Vagina (tissue), 2 donors: ENCODE results near the gene STON2. TPM values are rescaled to one million over a fixed set of nuclear protein-coding genes. Genes with fewer than 3 reads are reported as not detected.

Source experiments
- DNase-seq, 2 donors: peaks; one replicate each; pipeline ENCODE4 v3.0.0-alpha.2; 2017; ENCODE audit errors: extremely low spot score in 2 of 2
- H3K27ac ChIP-seq: fragments of 200-600 bp; sonication (generic); one replicate; pipeline ENCODE4 v1.5.1; 2019
- H3K27me3 ChIP-seq: fragments of 200-600 bp; sonication (generic); one replicate; pipeline ENCODE4 v1.5.1; 2019
- H3K36me3 ChIP-seq, 2 donors: fragments of 200-600 bp; sonication (generic); one replicate each; pipeline ENCODE4 v1.5.1; 2017 to 2019
- H3K4me1 ChIP-seq: fragments of 200-600 bp; sonication (generic); one replicate; pipeline ENCODE4 v1.5.1; 2019
- H3K4me3 ChIP-seq, 2 donors: fragments of 200-600 bp; sonication (generic); 1 replicate in 1 of 2; 2 replicates in 1 of 2; pipeline ENCODE4 v1.5.1; 2016 to 2019
- H3K9me3 ChIP-seq: fragments of 200-600 bp; sonication (generic); one replicate; pipeline ENCODE4 v1.5.1; 2019
- CTCF ChIP-seq, 3 experiments: fragments of 450-650 bp in 2 of 3; fragments of 200-600 bp in 1 of 3; sonication (generic) in 1 of 3; IDR thresholded peaks; one replicate each; pipeline ENCODE4 v1.5.1; 2017 to 2019; ENCODE audit warnings: antibody characterized with exemption in 3 of 3, mild to moderate bottlenecking in 2 of 3, moderate library complexity in 2 of 3
- POLR2A ChIP-seq, 2 donors: fragments of 450-650 bp; IDR thresholded peaks; one replicate each; pipeline ENCODE4 v1.6.1; 2017; ENCODE audit warnings: antibody characterized with exemption in 2 of 2, mild to moderate bottlenecking in 2 of 2, moderate library complexity in 2 of 2
- POLR2AphosphoS5 ChIP-seq, 2 donors: sonication (generic); formaldehyde crosslinking; IDR thresholded peaks; one replicate each; pipeline ENCODE4 v1.9.0; 2017; ENCODE audit warnings: antibody characterized with exemption in 2 of 2, mild to moderate bottlenecking in 2 of 2, low read depth in 1 of 2; ENCODE audit not compliant: insufficient read depth in 1 of 2
- intact Hi-C: fragments of 100-400 bp; cut with DNase I; formaldehyde crosslinking; loops from one replicate; pipeline ENCODE4 v1.15.1; 2023
- total RNA-seq: library from RNA; depleted of rRNA; stranded (reverse); fragments of >200 nt; gene quantifications from one replicate; pipeline ENCODE4 v1.2.3, GENCODE V29; 2016

STON2 gene
- total RNA-seq, 1 donor from 2014 or later: 39.8 TPM

- TF ChIP-seq POLR2A (IDR thresholded peaks at IDR 0.05): no peak
- TF ChIP-seq POLR2AphosphoS5 (IDR thresholded peaks at IDR 0.05; ENCODE audit: insufficient read depth in 1 of 2, low read depth in 1 of 2): no peak
- TF ChIP-seq CTCF (IDR thresholded peaks at IDR 0.05): no peak
- H3K4me1 ChIP-seq: no peaks in the 10 kb centered on the region
- intact Hi-C loops: no loop called here
- DNase-seq: no peak
- no peaks in the 10 kb centered on the region for H3K27me3 ChIP-seq
- H3K9me3 ChIP-seq: no peaks in the 10 kb centered on the region
- no peaks in the 10 kb centered on the region for H3K36me3 ChIP-seq
- no peak overlapping the region for H3K4me3 ChIP-seq
- no peak overlapping the region for H3K27ac ChIP-seq
These were observed 136.2 kb downstream of the STON2 start for GRCh38 chr14:81263777-81264410.

- intact Hi-C loops: no loop called here
- no peak for DNase-seq
- H3K36me3 ChIP-seq: no peaks in the 10 kb centered on the region
- H3K4me1 ChIP-seq: no peaks in the 10 kb centered on the region
- no peaks in the 10 kb centered on the region for H3K27me3 ChIP-seq
- no peak overlapping the region for H3K27ac ChIP-seq
- no peaks in the 10 kb centered on the region for H3K9me3 ChIP-seq
- H3K4me3 ChIP-seq: no peak overlapping the region
- TF ChIP-seq POLR2A (IDR thresholded peaks at IDR 0.05) (no peak), POLR2AphosphoS5 (IDR thresholded peaks at IDR 0.05; ENCODE audit: insufficient read depth in 1 of 2, low read depth in 1 of 2) (no peak), CTCF (IDR thresholded peaks at IDR 0.05) (no peak)
These were observed 138.9 kb downstream of the STON2 start for GRCh38 chr14:81261176-81261575.

GRCh38 chr14:81260732-81261131, 139.4 kb downstream of the STON2 start:
- TF ChIP-seq POLR2AphosphoS5 (IDR thresholded peaks at IDR 0.05; ENCODE audit: insufficient read depth in 1 of 2, low read depth in 1 of 2) (no peak), CTCF (IDR thresholded peaks at IDR 0.05) (no peak), POLR2A (IDR thresholded peaks at IDR 0.05) (no peak)
- H3K36me3 ChIP-seq: no peaks in the 10 kb centered on the region
- H3K27ac ChIP-seq: no peak overlapping the region
- intact Hi-C loops: no loop called here
- H3K4me1 ChIP-seq: no peaks in the 10 kb centered on the region
- no peaks in the 10 kb centered on the region for H3K27me3 ChIP-seq
- no peaks in the 10 kb centered on the region for H3K9me3 ChIP-seq
- DNase-seq: no peak
- H3K4me3 ChIP-seq: no peak overlapping the region

- Histone ChIP-seq H3K27ac (no peak overlapping the region), H3K4me3 (no peak overlapping the region), H3K9me3 (no peaks in the 10 kb centered on the region), H3K4me1 (no peaks in the 10 kb centered on the region), H3K36me3 (no peaks in the 10 kb centered on the region), H3K27me3 (no peaks in the 10 kb centered on the region)
- no peak for TF ChIP-seq POLR2A (IDR thresholded peaks at IDR 0.05)
- TF ChIP-seq POLR2AphosphoS5 (IDR thresholded peaks at IDR 0.05; ENCODE audit: insufficient read depth in 1 of 2, low read depth in 1 of 2): no peak
- no peak for TF ChIP-seq CTCF (IDR thresholded peaks at IDR 0.05)
- DNase-seq: no peak
- intact Hi-C loops: no loop called here
These were observed 143.7 kb downstream of the STON2 start for GRCh38 chr14:81256289-81256960.

GRCh38 chr14:81252278-81252677, 147.8 kb downstream of the STON2 start:
- intact Hi-C loops: no loop called here
- Histone ChIP-seq H3K4me1 (no peaks in the 10 kb centered on the region), H3K27me3 (no peaks in the 10 kb centered on the region), H3K4me3 (no peak overlapping the region), H3K36me3 (no peaks in the 10 kb centered on the region), H3K9me3 (no peaks in the 10 kb centered on the region), H3K27ac (no peak overlapping the region)
- no peak for DNase-seq
- TF ChIP-seq POLR2AphosphoS5 (IDR thresholded peaks at IDR 0.05; ENCODE audit: insufficient read depth in 1 of 2, low read depth in 1 of 2) (no peak), POLR2A (IDR thresholded peaks at IDR 0.05) (no peak), CTCF (IDR thresholded peaks at IDR 0.05) (no peak)
